ENCODE data around the gene RNF208. TPM values are rescaled to one million over a fixed set of nuclear protein-coding genes. Genes with fewer than 3 reads are reported as not detected.

RNF208 gene
- total and polyA plus RNA-seq, 2 experiments from 2014 or later = 1.4 to 5.6 TPM

DNA sequence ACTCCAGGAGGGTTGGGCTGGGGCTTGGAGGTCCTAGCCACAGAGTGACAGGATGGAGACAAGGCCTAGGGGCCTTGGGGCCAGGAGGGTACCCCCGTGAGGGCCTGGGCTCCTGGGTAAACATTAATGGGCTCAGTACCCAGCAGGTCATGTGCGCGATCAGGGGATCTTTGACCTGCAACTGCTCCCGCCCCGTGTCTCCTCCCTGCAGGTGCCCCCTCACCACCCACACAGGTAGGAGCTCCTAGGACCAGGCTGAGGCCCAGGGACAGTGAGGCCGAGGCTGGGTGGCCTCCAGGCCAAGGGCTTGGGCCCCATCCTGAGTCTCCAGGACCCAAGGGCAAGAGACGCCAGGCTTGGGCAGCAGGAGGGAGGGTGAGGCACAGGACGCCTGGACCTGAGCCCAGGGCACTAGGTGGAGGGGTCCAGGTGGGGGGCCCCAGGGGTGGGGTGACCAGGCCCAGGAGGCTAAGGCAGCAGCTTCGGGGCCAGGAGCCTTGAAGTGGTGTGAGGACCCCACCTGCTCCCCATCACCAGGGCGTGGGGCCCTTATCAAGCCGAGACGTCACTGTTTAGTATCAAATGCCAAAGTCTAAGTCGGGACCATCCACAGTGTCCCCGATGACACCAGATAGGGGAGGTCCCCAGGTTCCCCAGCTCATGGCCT lies 8.8 kb upstream of the RNF208 start, which contains the start of gene SLC34A3:
SLC34A3 (plus strand) TSS at position 197 of the 667 bp plus-strand sequence. CDS start 802 bp downstream, outside the sequence.
- H3K4me2 ChIP-seq = no peak within 1 kb of the TSS
- H3K36me3 ChIP-seq (ENCODE audit: insufficient read depth) = no peaks in the 10 kb centered on the region
- DNase-seq (ENCODE audit: low spot score) (no peak), ATAC-seq (no peak)
- Mint-ChIP-seq H3K36me3 (ENCODE audit: low read depth) (no peaks in the 10 kb centered on the region), H3K27me3 (ENCODE audit: insufficient read depth, low read depth, poor library complexity) (peaks cover 5% of the 10 kb centered on the region), H3K4me3 (no peak within 1 kb of the TSS), H3K27ac (no peak within 1 kb of the TSS), H3K9me3 (no peaks in the 10 kb centered on the region), H3K4me1 (peaks cover 7% of the 10 kb centered on the region; the same call in 2 of the 3 replicates)
- TF ChIP-seq CREB1 (CRISPR knock-in tag; IDR thresholded peaks at IDR 0.05; ENCODE audit: low read depth) (no peak), STAT1 (IDR thresholded peaks at IDR 0.05; ENCODE audit: unreplicated experiment) (no peak), POLR2AphosphoS5 (IDR thresholded peaks at IDR 0.05; ENCODE audit: low read depth) (no peak), EZH2 (IDR thresholded peaks at IDR 0.05; ENCODE audit: low read depth, unreplicated experiment) (no peak), EZH2phosphoT487 (IDR thresholded peaks at IDR 0.05; ENCODE audit: unreplicated experiment) (no peak), JUNB (IDR thresholded peaks at IDR 0.05; ENCODE audit: unreplicated experiment) (no peak), ZNF331 (CRISPR knock-in tag; IDR thresholded peaks at IDR 0.05; ENCODE audit: low read depth) (no peak), ZNF114 (CRISPR knock-in tag; IDR thresholded peaks at IDR 0.05) (no peak), NANOG (IDR thresholded peaks at IDR 0.05; ENCODE audit: borderline replicate concordance) (no peak)
- TF ChIP-seq, protein P1, sequence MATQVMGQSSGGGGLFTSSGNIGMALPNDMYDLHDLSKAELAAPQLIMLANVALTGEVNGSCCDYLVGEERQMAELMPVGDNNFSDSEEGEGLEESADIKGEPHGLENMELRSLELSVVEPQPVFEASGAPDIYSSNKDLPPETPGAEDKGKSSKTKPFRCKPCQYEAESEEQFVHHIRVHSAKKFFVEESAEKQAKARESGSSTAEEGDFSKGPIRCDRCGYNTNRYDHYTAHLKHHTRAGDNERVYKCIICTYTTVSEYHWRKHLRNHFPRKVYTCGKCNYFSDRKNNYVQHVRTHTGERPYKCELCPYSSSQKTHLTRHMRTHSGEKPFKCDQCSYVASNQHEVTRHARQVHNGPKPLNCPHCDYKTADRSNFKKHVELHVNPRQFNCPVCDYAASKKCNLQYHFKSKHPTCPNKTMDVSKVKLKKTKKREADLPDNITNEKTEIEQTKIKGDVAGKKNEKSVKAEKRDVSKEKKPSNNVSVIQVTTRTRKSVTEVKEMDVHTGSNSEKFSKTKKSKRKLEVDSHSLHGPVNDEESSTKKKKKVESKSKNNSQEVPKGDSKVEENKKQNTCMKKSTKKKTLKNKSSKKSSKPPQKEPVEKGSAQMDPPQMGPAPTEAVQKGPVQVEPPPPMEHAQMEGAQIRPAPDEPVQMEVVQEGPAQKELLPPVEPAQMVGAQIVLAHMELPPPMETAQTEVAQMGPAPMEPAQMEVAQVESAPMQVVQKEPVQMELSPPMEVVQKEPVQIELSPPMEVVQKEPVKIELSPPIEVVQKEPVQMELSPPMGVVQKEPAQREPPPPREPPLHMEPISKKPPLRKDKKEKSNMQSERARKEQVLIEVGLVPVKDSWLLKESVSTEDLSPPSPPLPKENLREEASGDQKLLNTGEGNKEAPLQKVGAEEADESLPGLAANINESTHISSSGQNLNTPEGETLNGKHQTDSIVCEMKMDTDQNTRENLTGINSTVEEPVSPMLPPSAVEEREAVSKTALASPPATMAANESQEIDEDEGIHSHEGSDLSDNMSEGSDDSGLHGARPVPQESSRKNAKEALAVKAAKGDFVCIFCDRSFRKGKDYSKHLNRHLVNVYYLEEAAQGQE (IDR thresholded peaks at IDR 0.05; ENCODE audit: unreplicated experiment) = no peak
- TF ChIP-seq, protein P2, sequence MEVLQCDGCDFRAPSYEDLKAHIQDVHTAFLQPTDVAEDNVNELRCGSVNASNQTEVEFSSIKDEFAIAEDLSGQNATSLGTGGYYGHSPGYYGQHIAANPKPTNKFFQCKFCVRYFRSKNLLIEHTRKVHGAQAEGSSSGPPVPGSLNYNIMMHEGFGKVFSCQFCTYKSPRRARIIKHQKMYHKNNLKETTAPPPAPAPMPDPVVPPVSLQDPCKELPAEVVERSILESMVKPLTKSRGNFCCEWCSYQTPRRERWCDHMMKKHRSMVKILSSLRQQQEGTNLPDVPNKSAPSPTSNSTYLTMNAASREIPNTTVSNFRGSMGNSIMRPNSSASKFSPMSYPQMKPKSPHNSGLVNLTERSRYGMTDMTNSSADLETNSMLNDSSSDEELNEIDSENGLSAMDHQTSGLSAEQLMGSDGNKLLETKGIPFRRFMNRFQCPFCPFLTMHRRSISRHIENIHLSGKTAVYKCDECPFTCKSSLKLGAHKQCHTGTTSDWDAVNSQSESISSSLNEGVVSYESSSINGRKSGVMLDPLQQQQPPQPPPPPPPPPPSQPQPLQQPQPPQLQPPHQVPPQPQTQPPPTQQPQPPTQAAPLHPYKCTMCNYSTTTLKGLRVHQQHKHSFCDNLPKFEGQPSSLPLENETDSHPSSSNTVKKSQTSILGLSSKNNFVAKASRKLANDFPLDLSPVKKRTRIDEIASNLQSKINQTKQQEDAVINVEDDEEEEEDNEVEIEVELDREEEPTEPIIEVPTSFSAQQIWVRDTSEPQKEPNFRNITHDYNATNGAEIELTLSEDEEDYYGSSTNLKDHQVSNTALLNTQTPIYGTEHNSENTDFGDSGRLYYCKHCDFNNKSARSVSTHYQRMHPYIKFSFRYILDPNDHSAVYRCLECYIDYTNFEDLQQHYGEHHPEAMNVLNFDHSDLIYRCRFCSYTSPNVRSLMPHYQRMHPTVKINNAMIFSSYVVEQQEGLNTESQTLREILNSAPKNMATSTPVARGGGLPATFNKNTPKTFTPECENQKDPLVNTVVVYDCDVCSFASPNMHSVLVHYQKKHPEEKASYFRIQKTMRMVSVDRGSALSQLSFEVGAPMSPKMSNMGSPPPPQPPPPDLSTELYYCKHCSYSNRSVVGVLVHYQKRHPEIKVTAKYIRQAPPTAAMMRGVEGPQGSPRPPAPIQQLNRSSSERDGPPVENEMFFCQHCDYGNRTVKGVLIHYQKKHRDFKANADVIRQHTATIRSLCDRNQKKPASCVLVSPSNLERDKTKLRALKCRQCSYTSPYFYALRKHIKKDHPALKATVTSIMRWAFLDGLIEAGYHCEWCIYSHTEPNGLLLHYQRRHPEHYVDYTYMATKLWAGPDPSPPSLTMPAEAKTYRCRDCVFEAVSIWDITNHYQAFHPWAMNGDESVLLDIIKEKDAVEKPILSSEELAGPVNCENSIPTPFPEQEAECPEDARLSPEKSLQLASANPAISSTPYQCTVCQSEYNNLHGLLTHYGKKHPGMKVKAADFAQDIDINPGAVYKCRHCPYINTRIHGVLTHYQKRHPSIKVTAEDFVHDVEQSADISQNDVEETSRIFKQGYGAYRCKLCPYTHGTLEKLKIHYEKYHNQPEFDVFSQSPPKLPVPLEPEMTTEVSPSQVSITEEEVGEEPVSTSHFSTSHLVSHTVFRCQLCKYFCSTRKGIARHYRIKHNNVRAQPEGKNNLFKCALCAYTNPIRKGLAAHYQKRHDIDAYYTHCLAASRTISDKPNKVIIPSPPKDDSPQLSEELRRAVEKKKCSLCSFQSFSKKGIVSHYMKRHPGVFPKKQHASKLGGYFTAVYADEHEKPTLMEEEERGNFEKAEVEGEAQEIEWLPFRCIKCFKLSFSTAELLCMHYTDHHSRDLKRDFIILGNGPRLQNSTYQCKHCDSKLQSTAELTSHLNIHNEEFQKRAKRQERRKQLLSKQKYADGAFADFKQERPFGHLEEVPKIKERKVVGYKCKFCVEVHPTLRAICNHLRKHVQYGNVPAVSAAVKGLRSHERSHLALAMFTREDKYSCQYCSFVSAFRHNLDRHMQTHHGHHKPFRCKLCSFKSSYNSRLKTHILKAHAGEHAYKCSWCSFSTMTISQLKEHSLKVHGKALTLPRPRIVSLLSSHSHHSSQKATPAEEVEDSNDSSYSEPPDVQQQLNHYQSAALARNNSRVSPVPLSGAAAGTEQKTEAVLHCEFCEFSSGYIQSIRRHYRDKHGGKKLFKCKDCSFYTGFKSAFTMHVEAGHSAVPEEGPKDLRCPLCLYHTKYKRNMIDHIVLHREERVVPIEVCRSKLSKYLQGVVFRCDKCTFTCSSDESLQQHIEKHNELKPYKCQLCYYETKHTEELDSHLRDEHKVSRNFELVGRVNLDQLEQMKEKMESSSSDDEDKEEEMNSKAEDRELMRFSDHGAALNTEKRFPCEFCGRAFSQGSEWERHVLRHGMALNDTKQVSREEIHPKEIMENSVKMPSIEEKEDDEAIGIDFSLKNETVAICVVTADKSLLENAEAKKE (CRISPR knock-in tag; IDR thresholded peaks at IDR 0.05) = no peak
- TF ChIP-seq, protein P3, sequence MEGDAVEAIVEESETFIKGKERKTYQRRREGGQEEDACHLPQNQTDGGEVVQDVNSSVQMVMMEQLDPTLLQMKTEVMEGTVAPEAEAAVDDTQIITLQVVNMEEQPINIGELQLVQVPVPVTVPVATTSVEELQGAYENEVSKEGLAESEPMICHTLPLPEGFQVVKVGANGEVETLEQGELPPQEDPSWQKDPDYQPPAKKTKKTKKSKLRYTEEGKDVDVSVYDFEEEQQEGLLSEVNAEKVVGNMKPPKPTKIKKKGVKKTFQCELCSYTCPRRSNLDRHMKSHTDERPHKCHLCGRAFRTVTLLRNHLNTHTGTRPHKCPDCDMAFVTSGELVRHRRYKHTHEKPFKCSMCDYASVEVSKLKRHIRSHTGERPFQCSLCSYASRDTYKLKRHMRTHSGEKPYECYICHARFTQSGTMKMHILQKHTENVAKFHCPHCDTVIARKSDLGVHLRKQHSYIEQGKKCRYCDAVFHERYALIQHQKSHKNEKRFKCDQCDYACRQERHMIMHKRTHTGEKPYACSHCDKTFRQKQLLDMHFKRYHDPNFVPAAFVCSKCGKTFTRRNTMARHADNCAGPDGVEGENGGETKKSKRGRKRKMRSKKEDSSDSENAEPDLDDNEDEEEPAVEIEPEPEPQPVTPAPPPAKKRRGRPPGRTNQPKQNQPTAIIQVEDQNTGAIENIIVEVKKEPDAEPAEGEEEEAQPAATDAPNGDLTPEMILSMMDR (conservative IDR thresholded peaks at IDR 0.05; ENCODE audit: low read depth in 2 of 2) = no peak
- TF ChIP-seq, protein P4, sequence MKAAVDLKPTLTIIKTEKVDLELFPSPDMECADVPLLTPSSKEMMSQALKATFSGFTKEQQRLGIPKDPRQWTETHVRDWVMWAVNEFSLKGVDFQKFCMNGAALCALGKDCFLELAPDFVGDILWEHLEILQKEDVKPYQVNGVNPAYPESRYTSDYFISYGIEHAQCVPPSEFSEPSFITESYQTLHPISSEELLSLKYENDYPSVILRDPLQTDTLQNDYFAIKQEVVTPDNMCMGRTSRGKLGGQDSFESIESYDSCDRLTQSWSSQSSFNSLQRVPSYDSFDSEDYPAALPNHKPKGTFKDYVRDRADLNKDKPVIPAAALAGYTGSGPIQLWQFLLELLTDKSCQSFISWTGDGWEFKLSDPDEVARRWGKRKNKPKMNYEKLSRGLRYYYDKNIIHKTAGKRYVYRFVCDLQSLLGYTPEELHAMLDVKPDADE (IDR thresholded peaks at IDR 0.05) = no peak
- H3F3A ChIP-seq (replicated peaks; ENCODE audit: low read depth) = no peaks in the 10 kb centered on the region
- no peaks in the 10 kb centered on the region for H3K79me2 ChIP-seq (replicated peaks; ENCODE audit: insufficient read depth)
- no peak within 1 kb of the TSS for H3K27ac ChIP-seq (ENCODE audit: low read depth)
- H3K9me2 ChIP-seq (ENCODE audit: insufficient read depth) = no peaks in the 10 kb centered on the region
- no peaks in the 10 kb centered on the region for H3K27me3 ChIP-seq (ENCODE audit: insufficient read depth)
- H4K20me1 ChIP-seq (replicated peaks; ENCODE audit: insufficient read depth) = no peaks in the 10 kb centered on the region
- H3K4me1 ChIP-seq (ENCODE audit: insufficient read depth) = no peaks in the 10 kb centered on the region
- H3K4me3 ChIP-seq = no peak within 1 kb of the TSS
- H2AFZ ChIP-seq = no peak within 1 kb of the TSS

All from GM23338 (cell line).